ENCODE results near the gene YARS1. TPM values are rescaled to one million over a fixed set of nuclear protein-coding genes. Genes with fewer than 3 reads are reported as not detected.
"Not testable (repeated sequence)": the region's sequence is repeated elsewhere in the genome, so short reads cannot be mapped to it uniquely, and the experiment has no call there.

The YARS1 gene
- total RNA-seq, 1 donor from 2014 or later: 219 TPM

DNA sequence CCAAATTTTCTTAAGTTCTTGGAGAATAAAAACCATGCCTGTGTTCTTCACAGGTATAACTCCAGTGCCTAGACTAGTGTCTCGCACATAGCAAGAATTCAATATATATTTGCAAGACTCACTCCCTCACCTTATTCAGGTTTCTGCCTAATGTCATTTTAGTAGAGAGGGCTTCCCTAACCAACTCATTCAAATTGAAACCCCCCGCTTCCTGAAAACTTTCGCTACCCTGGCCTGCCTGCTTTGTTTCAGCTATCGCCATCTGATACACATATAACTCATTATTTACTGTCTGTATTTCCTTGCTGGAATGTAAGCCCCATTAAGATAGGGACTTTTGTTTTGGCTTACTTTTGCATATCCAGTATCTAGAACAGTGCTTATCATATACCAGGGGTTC is 8.6 kb downstream of the YARS1 start:
- Histone ChIP-seq H3K9ac (ENCODE audit: low read length) (no peak overlapping the region), H3K27ac (ENCODE audit: low read depth, low read length) (no peak overlapping the region), H3K79me2 (ENCODE audit: insufficient read depth, low read length) (peaks cover 77% of the 10 kb centered on the region), H2AFZ (ENCODE audit: low read depth, low read length) (no peak overlapping the region), H3K27me3 (ENCODE audit: insufficient read depth, low read length) (no peaks in the 10 kb centered on the region), H3K4me2 (ENCODE audit: low read length) (no peak overlapping the region), H4K20me1 (ENCODE audit: insufficient read depth, low read length) (peaks cover 51% of the 10 kb centered on the region), H3K4me1 (ENCODE audit: insufficient read depth, low read length) (peaks cover under 1% of the 10 kb centered on the region), H3K4me3 (ENCODE audit: insufficient read depth, low read depth, low read length) (no peak overlapping the region), H3K9me3 (ENCODE audit: insufficient read depth, low read depth, low read length) (no peaks in the 10 kb centered on the region), H3K36me3 (ENCODE audit: insufficient read depth, low read length) (peaks cover 34% of the 10 kb centered on the region)
- FAIRE-seq: no peak
- Mint-ChIP-seq H3K4me1 (ENCODE audit: low read depth, unreplicated experiment) (peaks cover 2% of the 10 kb centered on the region), H3K9me3 (ENCODE audit: unreplicated experiment) (no peaks in the 10 kb centered on the region), H3K27me3 (ENCODE audit: low read depth, unreplicated experiment) (no peaks in the 10 kb centered on the region), H3K27ac (ENCODE audit: unreplicated experiment) (no peak overlapping the region), H3K36me3 (ENCODE audit: low read depth, unreplicated experiment) (peaks cover 22% of the 10 kb centered on the region), H3K4me3 (ENCODE audit: unreplicated experiment) (no peak overlapping the region)
- TF ChIP-seq, protein P1, sequence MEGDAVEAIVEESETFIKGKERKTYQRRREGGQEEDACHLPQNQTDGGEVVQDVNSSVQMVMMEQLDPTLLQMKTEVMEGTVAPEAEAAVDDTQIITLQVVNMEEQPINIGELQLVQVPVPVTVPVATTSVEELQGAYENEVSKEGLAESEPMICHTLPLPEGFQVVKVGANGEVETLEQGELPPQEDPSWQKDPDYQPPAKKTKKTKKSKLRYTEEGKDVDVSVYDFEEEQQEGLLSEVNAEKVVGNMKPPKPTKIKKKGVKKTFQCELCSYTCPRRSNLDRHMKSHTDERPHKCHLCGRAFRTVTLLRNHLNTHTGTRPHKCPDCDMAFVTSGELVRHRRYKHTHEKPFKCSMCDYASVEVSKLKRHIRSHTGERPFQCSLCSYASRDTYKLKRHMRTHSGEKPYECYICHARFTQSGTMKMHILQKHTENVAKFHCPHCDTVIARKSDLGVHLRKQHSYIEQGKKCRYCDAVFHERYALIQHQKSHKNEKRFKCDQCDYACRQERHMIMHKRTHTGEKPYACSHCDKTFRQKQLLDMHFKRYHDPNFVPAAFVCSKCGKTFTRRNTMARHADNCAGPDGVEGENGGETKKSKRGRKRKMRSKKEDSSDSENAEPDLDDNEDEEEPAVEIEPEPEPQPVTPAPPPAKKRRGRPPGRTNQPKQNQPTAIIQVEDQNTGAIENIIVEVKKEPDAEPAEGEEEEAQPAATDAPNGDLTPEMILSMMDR (IDR thresholded peaks at IDR 0.05; ENCODE audit: insufficient read depth, low read depth, low read length): no peak
- no peak for TF ChIP-seq EZH2 (IDR thresholded peaks at IDR 0.05; ENCODE audit: insufficient read depth, low read length)
- DNase-seq (ENCODE audit: low read depth): no peak

- no peak for FAIRE-seq
- Mint-ChIP-seq H3K4me1 (ENCODE audit: low read depth, unreplicated experiment) (no peaks in the 10 kb centered on the region), H3K27ac (ENCODE audit: unreplicated experiment) (no peak overlapping the region), H3K36me3 (ENCODE audit: low read depth, unreplicated experiment) (peaks cover 33% of the 10 kb centered on the region), H3K9me3 (ENCODE audit: unreplicated experiment) (no peaks in the 10 kb centered on the region), H3K4me3 (ENCODE audit: unreplicated experiment) (no peak overlapping the region), H3K27me3 (ENCODE audit: low read depth, unreplicated experiment) (no peaks in the 10 kb centered on the region)
- H3K4me2 ChIP-seq (ENCODE audit: low read length): no peak overlapping the region
- H3K4me3 ChIP-seq (ENCODE audit: insufficient read depth, low read depth, low read length): no peak overlapping the region
- H3K36me3 ChIP-seq (ENCODE audit: insufficient read depth, low read length): peaks cover 34% of the 10 kb centered on the region
- no peaks in the 10 kb centered on the region for H3K9me3 ChIP-seq (ENCODE audit: insufficient read depth, low read depth, low read length)
- no peak overlapping the region for H3K9ac ChIP-seq (ENCODE audit: low read length)
- TF ChIP-seq EZH2 (IDR thresholded peaks at IDR 0.05; ENCODE audit: insufficient read depth, low read length): no peak
- TF ChIP-seq, protein P1 (IDR thresholded peaks at IDR 0.05; ENCODE audit: insufficient read depth, low read depth, low read length): no peak
- peaks cover 68% of the 10 kb centered on the region for H3K79me2 ChIP-seq (ENCODE audit: insufficient read depth, low read length)
- H3K4me1 ChIP-seq (ENCODE audit: insufficient read depth, low read length): no peaks in the 10 kb centered on the region
- no peak overlapping the region for H3K27ac ChIP-seq (ENCODE audit: low read depth, low read length)
- no peak overlapping the region for H2AFZ ChIP-seq (ENCODE audit: low read depth, low read length)
- DNase-seq (ENCODE audit: low read depth): peak; percentile 51
- peaks cover 37% of the 10 kb centered on the region for H4K20me1 ChIP-seq (ENCODE audit: insufficient read depth, low read length)
- H3K27me3 ChIP-seq (ENCODE audit: insufficient read depth, low read length): no peaks in the 10 kb centered on the region
These were observed 10.1 kb downstream of the YARS1 start for GRCh38 chr1:32806910-32807523.

- Histone ChIP-seq H3K9ac (ENCODE audit: low read length) (no peak overlapping the region), H4K20me1 (ENCODE audit: insufficient read depth, low read length) (peaks cover 34% of the 10 kb centered on the region), H3K36me3 (ENCODE audit: insufficient read depth, low read length) (peaks cover 34% of the 10 kb centered on the region), H2AFZ (ENCODE audit: low read depth, low read length) (no peak overlapping the region), H3K9me3 (ENCODE audit: insufficient read depth, low read depth, low read length) (no peaks in the 10 kb centered on the region), H3K27me3 (ENCODE audit: insufficient read depth, low read length) (no peaks in the 10 kb centered on the region), H3K4me3 (ENCODE audit: insufficient read depth, low read depth, low read length) (no peak overlapping the region), H3K4me1 (ENCODE audit: insufficient read depth, low read length) (peaks cover 5% of the 10 kb centered on the region), H3K79me2 (ENCODE audit: insufficient read depth, low read length) (peaks cover 61% of the 10 kb centered on the region), H3K27ac (ENCODE audit: low read depth, low read length) (no peak overlapping the region), H3K4me2 (ENCODE audit: low read length) (no peak overlapping the region)
- no peak for FAIRE-seq
- DNase-seq (ENCODE audit: low read depth): no peak
- Mint-ChIP-seq H3K4me3 (ENCODE audit: unreplicated experiment) (no peak overlapping the region), H3K4me1 (ENCODE audit: low read depth, unreplicated experiment) (peaks cover 4% of the 10 kb centered on the region), H3K27ac (ENCODE audit: unreplicated experiment) (no peak overlapping the region), H3K36me3 (ENCODE audit: low read depth, unreplicated experiment) (peaks cover 36% of the 10 kb centered on the region), H3K9me3 (ENCODE audit: unreplicated experiment) (no peaks in the 10 kb centered on the region), H3K27me3 (ENCODE audit: low read depth, unreplicated experiment) (no peaks in the 10 kb centered on the region)
- no peak for TF ChIP-seq EZH2 (IDR thresholded peaks at IDR 0.05; ENCODE audit: insufficient read depth, low read length)
- TF ChIP-seq, protein P1 (IDR thresholded peaks at IDR 0.05; ENCODE audit: insufficient read depth, low read depth, low read length): no peak
These were observed 10.9 kb downstream of the YARS1 start for GRCh38 chr1:32806290-32806689.

DNA sequence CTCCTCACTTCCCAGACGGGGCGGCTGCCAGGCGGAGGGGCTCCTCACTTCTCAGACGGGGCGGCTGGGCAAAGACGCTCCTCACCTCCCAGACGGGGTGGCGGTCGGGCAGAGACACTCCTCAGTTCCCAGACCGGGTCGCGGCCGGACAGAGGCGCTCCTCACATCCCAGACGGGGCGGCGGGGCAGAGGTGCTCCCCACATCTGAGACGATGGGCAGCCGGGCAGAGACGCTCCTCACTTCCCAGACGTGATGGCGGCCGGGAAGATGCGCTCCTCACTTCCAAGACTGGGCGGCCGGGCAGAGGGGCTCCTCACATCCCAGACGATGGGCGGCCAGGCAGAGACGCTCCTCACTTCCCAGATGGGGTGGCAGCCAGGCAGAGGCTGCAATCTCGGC is 12.7 kb downstream of the YARS1 start:
- peaks cover 28% of the 10 kb centered on the region for H3K36me3 ChIP-seq (ENCODE audit: insufficient read depth, low read length)
- peaks cover 57% of the 10 kb centered on the region for H3K79me2 ChIP-seq (ENCODE audit: insufficient read depth, low read length)
- not testable (repeated sequence) for H3K4me3 ChIP-seq (ENCODE audit: insufficient read depth, low read depth, low read length); H3K4me1 Mint-ChIP-seq (ENCODE audit: low read depth, unreplicated experiment); H3K9me3 Mint-ChIP-seq (ENCODE audit: unreplicated experiment); H3K4me3 Mint-ChIP-seq (ENCODE audit: unreplicated experiment); H3K27ac ChIP-seq (ENCODE audit: low read depth, low read length); H3K27ac Mint-ChIP-seq (ENCODE audit: unreplicated experiment); FAIRE-seq; DNase-seq (ENCODE audit: low read depth); H3K27me3 Mint-ChIP-seq (ENCODE audit: low read depth, unreplicated experiment); H2AFZ ChIP-seq (ENCODE audit: low read depth, low read length); H3K27me3 ChIP-seq (ENCODE audit: insufficient read depth, low read length); H3K4me2 ChIP-seq (ENCODE audit: low read length); H3K9ac ChIP-seq (ENCODE audit: low read length); H3K9me3 ChIP-seq (ENCODE audit: insufficient read depth, low read depth, low read length)
- peaks cover 39% of the 10 kb centered on the region for H3K36me3 Mint-ChIP-seq (ENCODE audit: low read depth, unreplicated experiment)
- peaks cover 23% of the 10 kb centered on the region for H4K20me1 ChIP-seq (ENCODE audit: insufficient read depth, low read length)
- H3K4me1 ChIP-seq (ENCODE audit: insufficient read depth, low read length): peaks cover 18% of the 10 kb centered on the region

Measured in astrocyte (in vitro differentiated cells and primary cell).